A204.1 (cell line): ENCODE measurements around the gene TCHP.

Source experiments
- FAIRE-seq: peaks from 2 replicates; lab custom pipeline; 2012; peaks lifted over from hg19 to GRCh38; lab: Jason Lieb, UNC

Gene TCHP

DNA sequence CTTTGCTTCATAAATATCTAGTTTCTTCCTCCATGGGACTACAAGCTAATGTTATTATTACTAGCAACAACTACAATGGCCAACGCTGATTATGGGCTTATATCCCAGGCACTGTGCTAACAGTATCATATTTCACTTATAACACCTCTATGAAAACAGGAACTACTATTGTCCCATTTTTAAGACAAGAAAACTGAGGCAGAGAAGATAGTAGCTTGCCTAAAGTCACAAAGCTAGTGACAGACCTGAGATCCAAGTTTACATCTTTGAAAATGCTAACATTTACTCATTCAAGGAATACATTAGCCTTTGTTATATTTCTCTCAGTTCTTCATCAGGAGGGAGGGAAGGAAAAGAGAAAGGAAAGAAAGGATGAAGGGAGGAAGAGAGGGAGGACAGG is 63.3 kb downstream of the TCHP start:
- FAIRE-seq = no peak

DNA sequence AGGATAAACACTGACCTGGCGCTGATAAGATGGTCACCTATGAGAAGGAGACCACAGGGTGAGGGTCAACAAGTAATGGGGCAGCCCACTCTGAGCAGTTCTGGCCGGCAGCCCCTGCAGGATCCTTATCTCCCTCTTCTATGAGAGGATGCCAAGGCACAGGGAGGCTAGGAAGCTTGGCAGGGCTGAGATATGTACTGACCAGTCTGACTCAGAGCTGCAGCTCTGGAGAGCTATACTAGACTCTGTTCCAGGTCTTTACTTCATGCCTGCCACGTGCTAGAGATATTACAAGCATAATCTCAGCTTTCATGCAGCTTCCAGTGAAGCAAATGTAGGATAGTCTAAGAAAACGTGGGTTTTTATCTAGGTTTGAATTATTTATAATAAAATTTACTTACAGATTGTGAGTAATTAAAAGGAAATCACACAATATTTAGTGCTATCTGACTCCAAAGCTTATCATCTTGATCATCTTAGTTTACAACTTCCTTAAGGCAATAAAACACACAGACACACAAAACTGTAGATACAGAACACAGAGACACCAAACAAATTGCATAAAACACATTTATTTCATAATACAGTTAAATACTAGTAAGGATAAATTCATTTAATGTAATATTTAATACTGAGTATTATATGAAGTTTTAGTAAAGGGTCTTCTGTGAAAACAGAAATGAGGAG is 63.8 kb downstream of the TCHP start:
- no peak for FAIRE-seq

DNA sequence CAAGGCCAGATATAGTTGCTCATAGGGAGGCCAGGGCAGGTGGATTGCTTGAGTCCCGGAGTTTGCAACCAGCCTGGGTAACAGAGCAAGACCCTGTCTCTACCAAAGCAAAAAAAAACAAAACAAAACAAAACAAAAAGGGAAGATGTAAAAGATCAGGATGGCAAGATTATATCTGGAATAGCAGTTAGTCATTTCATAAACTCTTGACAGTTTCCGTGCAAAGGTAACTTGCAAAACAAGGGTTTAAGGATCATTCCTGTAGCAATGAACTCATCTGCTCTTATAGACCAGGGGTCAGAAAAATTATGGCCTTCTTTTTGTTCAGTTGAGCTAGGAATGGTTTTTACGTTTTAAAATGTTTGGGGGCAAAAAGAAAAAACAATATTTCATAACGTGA is 66.5 kb downstream of the TCHP start:
- no peak for FAIRE-seq

DNA sequence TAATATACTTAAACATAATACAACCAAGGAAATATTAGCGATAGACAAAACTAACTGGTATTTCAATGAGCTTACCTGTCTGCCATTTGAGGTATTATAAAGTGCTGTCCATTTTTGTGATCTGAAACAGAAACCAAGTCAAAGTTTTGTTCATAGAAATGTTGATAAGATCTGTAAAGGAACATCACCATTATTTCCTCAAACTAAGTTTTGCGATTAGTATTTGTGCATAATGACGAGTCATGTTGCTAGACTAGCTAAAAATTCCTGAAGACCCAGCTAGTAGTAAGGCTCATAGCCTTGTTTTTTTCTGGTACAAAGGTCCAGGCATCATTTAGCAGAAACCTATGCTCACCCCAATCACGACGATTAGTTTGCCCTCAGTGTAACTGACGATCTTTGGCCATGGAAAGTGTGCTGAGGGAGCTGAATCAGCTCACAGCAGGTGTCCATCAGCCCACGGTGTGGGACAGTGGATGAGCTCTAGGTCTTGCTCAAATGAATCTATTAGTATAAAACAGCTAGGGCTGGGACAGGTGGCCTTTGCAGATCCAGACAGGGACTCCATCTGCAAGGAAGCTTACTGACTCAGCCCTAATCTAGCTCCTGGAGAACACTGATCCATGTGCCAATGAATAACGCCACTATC is 67.4 kb downstream of the TCHP start:
- no peak for FAIRE-seq
